Measurements from ENCODE around the gene LIMCH1. TPM values are rescaled to one million over a fixed set of nuclear protein-coding genes. Genes with fewer than 3 reads are reported as not detected.
A peak's percentile ranks its signal among the peaks of the same experiment; 100 is the strongest.
"Not testable (repeated sequence)": the region's sequence is repeated elsewhere in the genome, so short reads cannot be mapped to it uniquely, and the experiment has no call there.

Gene LIMCH1
- total RNA-seq, 1 experiment from 2014 or later = 24.5 TPM

DNA sequence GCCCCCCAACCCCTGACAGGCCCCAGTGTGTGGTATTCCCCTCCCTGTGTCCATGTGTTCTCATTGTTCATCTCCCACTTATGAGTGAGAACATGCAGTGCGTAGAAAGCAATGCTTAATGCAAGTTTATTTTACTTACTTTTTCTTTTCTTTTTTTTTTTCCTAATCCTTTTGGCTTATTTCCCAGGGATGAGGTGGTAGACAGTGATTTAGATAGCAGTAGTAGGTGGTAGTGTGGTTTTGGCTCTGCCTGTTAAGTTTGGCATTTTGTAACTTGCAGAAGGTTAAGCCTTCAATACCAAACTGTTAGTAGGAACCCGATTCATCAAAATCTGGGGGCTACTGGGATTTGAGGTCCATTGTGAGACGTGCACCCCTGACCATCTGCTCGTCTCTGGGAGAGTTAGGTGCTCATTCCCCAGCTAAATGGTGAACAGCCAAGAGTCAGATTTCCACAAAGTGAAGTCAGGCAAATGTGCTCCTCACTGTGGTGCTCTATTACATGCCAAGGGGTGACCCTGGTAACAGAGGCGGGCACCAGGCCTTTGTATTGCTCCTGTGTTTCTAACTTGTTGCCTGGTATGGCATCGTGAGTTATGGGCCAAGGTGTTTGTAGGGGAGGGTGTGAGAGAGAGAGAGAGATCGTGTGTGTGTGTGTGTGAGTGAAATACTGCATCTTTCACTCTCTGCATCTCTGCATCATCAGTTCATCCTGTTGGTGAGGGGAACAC lies 140.3 kb downstream of the LIMCH1 start:
- DNase-seq (ENCODE audit: low spot score) = peak; percentile 20

DNA sequence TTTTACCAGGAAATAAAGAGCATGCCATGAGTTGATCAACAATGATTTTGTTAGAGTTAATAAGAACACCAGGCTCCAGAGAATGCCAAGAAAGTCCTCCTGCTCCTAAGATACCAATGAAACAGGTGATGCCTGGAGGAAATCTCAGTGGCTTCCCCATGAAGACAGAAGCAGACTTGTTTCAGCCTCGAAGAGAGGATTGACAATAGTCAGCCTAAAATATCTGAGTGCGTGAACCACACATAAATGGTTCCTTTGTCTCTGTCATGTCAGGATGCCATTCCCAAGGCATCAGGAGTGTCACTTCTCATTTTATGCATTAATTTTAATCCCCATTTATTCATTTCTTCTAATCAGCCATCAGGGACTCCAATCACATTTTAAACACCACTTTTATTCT lies 141.0 kb downstream of the LIMCH1 start:
- DNase-seq (ENCODE audit: low spot score) = no peak

DNA sequence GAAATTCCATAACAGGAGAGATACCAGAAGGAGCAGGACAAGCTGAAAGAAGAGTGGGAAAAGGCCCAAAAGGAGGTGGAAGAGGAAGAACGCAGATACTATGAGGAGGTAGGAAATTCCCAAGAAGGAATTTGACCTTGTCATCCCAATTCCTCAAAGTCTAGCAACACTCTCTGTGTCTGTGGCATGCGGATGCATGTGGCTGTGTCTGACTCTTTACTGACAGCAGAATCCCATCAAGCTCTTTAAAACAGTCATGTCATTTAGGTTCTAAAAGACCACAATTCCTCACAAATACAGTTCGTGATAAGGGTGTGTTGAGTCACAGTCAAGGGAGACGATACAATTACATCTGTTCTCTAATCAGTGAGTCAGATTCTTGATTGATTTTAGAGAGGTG lies 142.0 kb downstream of the LIMCH1 start:
- no peak for DNase-seq (ENCODE audit: low spot score)

DNA sequence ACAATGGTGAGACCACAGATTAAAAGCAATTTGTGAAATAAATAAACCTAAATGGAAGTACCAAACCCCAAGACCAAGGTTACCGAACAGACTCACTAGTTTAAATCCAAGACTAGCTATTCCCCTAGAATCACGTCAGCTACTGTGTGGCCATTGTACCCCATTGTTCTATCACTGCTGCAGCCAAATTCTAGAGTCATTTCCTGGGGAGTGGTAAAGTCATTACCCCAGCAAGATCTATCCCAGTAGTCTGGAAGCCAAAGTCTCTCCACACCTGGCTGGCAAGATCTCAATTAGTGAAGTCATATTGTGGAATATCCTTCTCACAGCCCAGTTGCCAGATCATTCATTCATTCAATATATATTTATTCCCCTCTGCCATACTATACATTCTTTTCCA lies 143.1 kb downstream of the LIMCH1 start:
- DNase-seq (ENCODE audit: low spot score) = no peak

DNA sequence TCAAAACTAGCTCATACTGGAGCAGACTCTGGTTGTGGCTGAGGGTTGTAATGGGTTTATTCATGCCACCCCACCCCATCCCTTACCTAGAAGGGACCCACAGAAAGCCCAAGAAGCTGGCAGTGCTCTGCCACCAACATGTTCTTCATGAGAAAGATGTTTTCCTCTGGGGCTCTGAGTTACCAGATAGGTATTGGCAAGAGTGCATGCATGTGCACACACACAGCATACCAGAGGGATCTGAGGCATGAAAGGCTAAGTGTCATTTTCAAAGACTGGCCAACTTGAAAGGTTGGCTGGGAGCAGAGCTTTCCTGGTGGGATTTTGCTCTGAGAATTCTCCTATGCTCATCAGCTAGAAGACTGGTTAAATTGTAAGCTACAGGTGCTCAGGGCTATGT lies 145.4 kb downstream of the LIMCH1 start:
- no peak for DNase-seq (ENCODE audit: low spot score)

DNA sequence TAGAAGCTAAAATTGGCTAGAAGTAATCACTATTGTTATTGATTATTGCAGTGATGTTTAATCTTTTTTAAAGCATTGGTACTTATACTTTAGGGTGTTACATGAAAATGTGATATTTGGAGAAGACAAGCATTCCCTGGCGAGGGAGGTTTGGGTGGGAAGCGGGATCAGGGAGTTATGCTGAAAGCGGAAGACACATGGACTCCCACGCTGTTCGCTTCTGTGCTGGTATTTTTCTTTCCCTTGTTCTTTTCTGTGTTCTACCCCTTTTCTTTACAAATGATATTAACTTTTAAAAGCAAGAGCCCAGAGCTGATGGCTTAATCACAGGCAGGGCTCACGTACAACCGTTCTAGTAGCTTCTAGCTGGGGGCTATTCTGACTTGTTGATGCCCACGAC lies 148.9 kb downstream of the LIMCH1 start:
- no peak for DNase-seq (ENCODE audit: low spot score)

DNA sequence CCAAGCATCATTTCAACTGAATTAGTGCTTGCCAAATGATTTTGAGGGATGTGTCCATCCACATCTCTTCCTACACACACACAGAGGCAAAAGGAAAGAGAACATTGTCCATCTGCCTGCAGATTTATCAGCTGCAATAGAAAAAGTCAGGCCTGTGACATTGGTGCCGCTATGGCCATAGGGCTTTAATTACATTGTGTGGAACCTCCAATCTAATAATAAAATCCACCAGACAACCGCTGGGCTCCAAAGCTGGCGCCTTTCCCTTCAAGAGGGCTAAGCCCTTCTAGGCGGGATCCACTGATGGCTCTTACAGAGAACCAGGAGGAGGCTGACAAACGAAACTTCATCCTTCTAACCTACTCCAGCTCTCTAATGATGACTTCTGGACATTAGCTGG lies 150.0 kb downstream of the LIMCH1 start:
- DNase-seq (ENCODE audit: low spot score) = no peak

DNA sequence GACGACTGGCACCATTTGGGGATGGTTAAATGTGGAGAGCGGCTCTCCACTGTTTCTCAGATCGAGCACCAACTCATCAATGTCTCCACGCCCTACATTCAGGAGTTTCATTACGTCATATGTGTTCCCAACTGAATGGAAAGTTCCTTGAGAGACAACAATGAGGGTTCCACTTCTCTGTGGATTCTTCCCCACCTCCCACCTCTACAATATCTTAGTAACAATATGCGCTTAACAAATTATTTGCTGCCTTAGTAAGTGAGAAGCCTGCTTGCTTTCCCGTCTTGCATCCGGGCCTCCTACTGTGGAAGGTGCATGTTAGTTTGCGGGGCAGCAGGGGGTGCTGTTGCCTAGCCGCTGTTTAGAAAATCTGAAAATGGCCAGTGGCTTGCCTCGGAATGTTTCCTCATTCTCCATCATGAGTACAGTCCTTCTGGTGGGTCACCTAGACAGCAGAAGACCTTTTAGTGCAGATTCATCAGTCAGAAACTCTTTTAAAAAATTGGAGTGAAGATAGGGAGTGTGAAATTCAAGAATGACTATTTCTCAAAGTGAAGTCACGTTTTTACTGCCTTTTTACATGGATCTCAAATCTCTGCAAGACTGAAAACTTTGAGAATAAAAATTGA lies 154.9 kb downstream of the LIMCH1 start:
- DNase-seq (ENCODE audit: low spot score) = peak; percentile 71

DNA sequence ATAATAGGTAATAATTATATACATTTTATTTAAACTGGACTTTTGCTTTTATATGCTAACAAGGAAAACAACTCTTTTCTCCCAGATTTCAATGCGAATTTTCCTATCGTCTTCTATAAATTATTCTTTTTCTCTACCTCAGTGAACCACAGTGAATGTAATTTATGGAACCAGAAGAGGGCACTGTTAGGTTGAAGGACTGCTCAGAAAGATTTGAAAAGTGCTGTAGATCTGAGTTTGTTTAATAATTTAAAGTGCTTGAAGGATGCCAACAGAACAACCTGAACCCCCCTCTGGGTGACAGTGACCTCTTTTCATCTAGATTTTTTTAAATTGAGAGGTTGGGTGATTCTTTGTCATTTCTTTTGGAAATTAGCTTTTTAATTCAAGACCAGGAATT lies 155.7 kb downstream of the LIMCH1 start:
- DNase-seq (ENCODE audit: low spot score) = peak; percentile 62

DNA sequence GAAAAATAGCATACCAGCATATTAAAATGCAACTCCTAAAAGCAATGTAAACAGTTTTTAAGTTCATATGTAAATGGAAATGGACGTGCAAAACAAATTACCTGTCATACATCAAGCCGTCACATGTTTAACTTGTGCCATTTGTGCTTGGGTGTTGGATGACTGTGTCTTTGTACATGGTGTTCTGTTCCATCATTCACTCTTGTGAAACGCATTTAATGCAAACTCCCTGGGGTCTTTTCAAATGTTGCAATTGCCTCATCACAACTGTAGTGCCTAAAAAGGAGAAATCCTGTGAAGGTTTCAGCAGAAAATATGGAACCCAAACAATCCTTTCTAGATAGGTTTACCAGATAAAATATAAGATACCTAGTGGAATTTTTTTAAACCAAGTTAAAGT lies 158.2 kb downstream of the LIMCH1 start:
- DNase-seq (ENCODE audit: low spot score) = no peak

DNA sequence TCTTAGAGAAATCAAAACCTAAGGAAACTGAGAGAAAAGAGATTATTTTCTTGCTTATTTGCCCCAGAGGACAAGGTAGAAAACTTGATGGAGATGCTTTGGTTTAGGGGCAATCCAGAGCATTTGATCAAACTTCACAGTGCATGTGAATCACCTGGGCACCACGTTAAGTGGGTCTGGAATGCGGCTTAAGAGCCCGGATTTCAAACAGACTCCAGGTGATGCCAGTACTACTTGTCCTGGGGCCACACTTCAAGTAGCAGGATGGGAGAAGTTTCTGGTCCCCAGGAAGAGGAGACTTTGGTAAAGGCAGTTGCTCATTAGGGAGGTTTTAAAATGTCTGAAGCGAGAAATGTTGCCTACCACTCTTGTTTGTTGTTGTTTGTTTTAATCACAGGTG lies 158.8 kb downstream of the LIMCH1 start:
- no peak for DNase-seq (ENCODE audit: low spot score)

DNA sequence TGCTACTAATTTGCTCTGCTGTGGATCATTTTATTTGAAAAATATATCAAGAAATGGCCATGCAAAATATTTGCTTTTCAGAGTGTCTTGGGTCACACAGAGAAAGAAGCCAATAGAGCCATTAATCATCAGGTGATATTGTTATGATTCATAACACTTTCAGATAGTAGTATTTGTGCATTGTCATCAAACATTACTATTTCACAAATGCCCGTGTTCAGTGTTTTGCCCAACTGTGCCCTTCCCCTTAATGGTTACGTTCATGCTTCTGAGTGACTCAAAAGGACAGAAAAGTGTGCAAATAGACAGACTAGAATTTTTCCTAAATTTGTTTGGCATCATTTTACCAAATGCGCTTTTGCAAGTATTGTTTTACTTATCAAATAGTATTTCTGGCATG lies 164.0 kb downstream of the LIMCH1 start:
- no peak for DNase-seq (ENCODE audit: low spot score)

DNA sequence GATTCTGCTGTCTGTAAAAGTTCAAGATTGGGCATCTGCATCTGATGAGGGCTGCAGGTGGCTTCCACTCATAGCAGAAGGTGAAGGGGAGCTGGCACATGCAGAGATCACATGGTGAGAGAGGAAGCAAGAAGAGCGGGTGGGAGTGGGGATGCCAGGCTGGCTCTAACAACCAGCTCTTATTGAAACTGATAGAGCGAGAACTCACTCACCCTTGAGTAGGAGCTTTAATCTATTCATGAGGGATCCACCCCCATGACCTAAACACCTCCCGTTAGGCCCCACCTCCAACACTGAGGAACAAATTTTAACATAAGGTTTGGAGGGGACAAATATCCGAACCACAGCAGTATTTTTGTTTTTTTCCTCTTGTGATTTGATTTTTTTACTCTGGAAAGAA lies 164.8 kb downstream of the LIMCH1 start:
- no peak for DNase-seq (ENCODE audit: low spot score)

DNA sequence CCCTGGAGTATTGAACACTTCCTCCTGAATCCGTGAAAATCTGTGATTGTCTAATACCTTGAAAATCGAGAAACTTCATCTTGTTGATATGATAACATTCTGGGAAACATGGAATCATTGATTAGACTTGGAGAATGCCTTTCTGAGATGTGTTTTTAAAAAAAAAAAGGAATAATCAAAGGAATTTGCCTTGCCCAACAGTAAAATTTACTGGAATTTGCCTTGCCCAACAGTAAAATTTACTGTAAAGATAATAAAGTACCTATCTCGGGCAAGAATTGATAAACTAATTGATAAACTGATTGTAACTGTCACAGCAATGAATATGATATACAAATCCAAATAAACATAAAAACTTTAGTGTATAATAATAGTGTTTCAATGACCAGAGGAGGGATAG lies 165.8 kb downstream of the LIMCH1 start:
- DNase-seq (ENCODE audit: low spot score) = no peak

DNA sequence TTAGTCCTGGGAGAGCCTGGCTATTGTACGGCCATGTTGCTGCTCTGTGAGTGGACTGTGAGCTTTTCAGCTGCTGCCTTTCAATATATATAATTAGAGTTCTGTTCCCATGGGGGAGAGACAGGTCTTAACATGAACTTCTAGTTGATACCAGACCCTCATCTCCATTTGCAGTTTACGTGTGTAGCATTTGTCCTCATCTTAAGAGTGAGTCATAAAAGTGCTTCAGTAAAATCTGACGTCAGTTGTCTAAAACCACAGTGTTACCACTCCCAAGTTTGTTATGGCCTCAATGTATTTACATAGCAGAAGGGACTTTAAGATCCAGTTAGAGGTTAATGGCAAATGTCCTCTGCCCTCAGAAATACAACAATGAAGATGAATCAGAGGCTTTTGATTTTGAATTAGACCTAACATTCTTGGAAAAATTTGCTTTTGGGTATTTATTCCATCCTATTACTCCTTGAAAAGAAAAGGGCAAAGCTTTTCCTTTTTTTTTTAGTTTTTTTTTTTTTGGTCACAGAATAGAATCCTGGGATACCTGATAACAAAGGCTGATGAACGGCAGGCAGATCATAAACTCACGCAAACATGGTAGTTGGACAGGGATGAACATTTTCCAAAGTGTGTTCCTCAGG lies 172.0 kb downstream of the LIMCH1 start:
- DNase-seq (ENCODE audit: low spot score) = peak; percentile 97

DNA sequence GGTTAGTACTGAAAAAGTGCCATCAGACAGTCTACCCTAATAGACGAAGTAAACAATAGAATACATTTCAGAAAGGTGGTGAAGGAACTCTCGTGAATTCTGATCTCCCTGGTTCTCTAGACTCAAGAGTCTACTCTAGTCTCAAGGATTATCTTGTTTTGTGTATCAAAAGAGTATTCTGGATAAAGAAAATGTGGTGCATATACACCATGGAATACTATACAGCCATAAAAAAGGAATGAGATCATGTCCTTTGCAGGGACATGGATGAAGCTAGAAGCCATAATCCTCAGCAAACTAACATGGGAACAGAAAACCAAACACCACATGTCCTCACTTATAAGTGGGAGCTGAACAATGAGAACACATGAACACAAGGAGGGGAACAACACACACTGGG lies 173.7 kb downstream of the LIMCH1 start:
- not testable (repeated sequence) for DNase-seq (ENCODE audit: low spot score)

DNA sequence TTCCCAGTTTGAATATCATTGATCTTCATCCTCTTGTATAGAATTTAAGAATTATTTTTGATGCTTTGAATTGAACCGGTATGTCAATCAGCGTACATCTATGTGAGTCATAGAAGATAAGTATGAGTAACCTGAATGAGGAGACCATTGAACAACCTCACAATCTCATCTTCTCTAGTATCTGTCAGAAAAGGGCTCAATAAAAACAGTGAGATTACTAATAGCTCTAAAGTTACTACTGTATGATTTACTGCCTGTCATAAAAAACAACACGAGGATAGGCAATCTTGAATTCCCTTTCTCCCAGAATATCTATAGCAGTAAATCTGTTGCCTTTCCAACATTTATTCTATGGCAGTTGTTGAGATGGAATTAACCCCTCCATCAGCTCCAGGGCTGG lies 174.5 kb downstream of the LIMCH1 start:
- no peak for DNase-seq (ENCODE audit: low spot score)

DNA sequence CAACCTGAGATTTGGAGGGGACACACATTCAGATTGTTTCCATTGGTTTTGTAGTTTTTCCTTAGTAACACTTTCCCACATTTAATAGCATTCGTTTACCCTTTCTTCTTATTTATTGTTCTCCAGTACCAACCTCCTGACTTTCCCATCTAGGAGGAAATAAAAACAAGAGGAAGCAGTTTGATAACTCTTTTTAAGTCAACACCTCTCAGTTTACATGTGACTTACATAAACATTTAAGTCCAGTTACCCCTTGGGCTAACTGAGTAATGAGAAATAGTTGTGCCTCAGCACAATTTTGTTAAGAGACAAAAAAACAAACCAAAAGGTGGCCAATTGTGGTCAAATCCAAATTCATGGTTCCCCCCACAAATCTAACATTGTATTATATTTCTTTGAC lies 175.8 kb downstream of the LIMCH1 start:
- no peak for DNase-seq (ENCODE audit: low spot score)

DNA sequence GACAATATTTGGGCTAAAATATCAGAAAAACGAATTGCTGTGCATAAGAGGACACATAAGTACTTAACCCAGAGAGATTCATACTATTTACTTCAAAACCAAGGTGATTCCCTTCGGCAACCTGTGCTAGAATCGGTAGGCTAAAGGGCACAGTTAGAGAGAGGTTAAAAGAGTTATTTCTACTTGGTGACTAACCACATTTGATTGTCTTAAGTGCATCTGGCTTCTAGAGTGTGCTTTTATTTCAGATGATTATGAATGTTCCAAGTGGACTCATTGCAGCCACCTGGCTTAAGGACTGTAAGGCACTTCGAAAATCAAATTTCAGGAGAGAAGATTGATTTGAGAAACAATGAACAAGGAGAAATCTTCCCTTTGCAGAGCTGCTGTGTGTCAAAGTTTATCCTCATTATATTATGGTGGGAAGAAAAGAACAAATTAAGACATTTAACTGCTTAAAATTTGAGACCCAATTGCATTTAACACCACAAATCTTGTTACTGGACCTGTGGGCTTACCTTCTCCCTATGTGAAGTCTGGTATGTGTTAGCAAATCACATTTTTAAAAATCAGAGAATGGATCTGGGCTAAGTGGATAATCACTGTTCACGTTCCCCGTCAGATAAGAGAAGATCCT lies 176.5 kb downstream of the LIMCH1 start:
- no peak for DNase-seq (ENCODE audit: low spot score)

DNA sequence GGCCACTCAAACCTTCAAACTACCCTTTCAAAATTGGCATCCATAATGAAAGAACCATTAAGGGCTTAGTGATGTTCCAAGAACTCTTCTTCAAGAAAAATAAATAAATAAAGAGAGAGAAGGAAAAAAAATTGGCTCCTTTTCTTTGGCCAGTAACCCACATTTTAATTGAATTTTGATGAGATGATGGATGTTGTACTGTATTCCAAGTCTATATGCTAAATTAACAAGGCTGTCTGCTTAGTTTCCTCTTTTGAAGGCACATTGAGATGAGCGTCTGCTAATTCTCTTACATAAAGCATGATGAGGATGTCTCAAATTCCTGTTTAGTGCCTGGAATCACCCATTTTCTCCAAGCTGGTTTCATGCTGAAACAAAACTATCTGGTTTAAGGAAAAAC lies 177.2 kb downstream of the LIMCH1 start:
- DNase-seq (ENCODE audit: low spot score) = no peak

DNA sequence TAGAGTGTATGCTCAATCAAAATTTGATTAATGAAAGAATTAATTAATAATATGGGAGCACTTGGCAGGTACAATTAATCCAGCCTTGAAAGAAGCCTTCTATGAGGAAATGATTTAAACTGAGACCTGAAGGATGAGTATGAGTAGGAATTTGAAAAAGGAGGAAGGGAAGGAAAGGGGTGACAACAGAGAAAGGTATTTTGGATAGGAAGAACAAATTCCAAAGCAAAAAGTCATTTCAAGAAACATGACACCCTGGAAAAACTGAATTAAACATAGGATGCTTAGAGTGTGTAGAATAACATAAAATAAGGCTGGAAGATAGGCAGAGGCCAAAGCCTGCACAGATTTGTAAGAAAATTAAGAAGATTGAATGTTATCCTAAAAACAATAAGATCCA lies 180.9 kb downstream of the LIMCH1 start:
- no peak for DNase-seq (ENCODE audit: low spot score)

DNA sequence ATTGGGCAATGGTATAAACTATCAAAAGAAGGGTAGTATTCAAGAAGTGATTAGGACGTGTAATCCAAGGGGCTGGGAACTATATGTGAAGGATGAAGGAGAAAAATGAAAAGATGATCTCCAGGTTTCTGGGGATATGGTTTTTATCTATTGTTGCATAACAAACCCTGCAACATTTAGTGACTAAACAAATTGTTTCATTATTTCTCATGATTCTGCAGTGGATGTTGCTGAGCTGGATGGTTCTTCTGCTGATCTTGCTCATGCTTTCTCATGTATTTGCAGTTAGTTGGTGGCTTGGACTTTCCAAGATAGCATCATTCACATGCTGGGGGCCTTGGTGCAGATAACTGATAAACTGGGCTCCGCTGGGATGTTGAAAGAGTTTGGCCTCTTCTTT lies 181.5 kb downstream of the LIMCH1 start:
- DNase-seq (ENCODE audit: low spot score) = no peak

DNA sequence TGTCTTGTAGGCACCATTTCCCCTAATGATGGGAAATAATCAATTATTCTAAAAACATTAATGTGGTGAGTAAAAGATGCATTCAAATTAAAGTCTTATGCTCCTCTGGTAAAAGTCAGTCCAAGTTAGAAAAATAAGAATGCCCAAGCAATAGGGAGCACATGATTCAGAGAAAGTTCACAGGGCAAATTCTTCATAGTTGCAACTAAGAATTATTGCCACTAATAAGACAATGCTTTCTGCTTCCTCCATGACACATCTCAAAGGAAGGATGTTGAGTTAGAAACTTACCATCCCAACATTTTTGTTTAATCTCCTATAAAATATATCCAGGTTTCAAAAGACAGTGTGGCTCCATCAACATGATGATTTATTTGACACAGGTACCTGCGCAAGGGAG lies 184.2 kb downstream of the LIMCH1 start:
- DNase-seq (ENCODE audit: low spot score) = no peak

All from H4 (cell line).